HG03103 (cell line): ENCODE results near the gene MACROD1.

Source experiments
- ATAC-seq: cut with Tn5 transposase; IDR thresholded peaks from one replicate; pipeline ENCODE4 v1.9.1; 2021; ENCODE audit warnings: low read depth; ENCODE audit not compliant: unreplicated experiment

MACROD1 gene

DNA sequence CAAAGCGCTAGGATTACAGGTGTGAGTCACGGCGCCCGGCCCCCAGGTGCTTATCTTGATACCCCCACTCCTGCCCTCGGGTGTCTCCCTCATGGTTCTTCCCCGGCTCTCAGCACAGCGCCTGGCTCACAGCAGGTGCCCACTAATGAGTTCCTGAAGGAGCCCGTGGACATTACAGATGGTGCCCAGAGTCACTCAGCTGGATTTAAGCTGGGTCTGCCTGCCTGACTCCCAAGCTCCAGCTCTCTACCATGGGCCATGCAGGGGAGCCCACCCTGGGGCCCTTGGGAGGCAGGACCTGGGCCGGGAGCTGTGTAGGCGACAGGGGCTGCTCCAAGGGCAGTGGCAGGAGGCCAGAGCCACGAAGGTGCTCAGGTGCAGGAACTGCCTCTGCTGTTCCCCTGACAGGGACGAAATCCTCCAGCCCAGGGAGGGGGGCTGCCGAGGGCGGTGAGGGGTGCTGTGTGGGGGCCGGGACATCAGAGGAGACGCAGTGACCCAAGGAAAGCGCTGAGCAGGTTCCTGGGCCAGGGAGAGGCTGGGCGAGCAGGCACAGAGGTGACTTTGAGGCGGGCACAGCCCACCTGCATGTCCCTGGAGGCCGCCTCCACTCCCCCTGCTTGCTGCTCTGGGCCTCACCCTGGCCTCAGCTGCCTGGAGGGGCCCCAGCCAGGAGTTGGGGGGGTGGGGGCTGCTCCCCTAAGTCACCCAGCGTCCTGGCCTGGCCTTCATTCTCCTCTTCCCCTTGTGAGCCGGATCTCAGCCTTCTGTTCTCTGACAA is 144.7 kb downstream of the MACROD1 start:
- no peak for ATAC-seq

- no peak for ATAC-seq
Measured at GRCh38 chr11:64019106-64020037, 146.5 kb downstream of the MACROD1 start.

- ATAC-seq: no peak
Measured at GRCh38 chr11:64018310-64018709, 147.6 kb downstream of the MACROD1 start.

DNA sequence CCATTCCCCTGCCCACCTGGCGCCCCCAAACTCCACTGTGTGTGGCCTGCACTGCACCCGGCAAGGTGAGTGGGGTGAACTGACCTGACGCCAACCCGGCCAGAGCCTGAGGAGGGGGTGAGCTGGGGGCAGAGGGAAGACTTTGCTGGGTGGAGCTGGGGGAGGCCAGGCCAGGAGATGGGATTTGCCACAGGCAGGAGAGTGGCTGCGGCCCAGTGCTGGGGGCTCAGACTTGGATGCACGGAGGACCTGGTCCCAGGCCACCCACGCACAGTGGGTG is 148.0 kb downstream of the MACROD1 start:
- ATAC-seq: no peak

DNA sequence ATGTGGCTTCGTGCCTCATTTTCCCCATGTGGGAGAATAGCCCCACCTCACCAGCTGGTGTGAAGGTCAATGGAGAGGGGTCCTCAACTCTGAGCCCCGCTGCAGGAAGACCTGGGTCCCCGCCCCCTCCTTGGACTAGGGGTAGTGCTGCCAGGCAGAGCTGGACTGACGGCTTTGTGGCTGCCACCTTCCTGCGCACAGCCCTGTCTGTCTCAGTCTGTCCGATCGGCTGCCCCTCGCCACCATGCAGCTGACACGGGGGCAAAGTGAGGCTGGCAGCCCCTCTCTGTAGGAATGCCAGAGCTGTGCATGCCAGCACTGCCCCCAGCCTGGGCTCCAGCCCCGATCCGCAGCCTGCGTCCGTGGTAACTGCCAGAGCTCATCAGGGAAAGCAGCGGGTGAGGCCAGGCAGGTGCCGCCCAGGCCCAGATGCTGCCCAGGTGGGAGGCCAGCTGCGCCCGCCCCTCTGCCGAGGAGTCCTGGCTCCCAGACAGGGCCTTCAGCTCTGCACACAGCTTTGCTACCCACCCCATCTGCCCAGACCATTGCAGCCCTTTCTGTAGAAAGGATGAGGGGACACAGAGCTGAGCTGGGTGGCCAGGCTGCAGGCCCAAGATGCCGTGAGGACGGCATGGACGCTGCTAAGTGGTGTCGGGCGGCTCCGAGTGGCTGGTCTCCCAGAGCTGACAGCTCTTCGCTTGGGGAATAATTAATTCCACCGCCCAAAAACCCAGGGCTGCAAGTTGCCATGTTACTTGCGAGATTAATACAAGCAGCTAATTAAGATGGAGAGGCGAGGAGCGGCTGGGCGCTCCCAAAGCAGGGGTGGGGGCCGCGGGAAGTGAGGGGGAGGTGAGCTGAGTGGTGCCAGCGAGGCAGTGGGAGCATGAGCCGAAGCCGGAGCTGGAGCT is 149.7 kb downstream of the MACROD1 start:
- ATAC-seq: no peak

DNA sequence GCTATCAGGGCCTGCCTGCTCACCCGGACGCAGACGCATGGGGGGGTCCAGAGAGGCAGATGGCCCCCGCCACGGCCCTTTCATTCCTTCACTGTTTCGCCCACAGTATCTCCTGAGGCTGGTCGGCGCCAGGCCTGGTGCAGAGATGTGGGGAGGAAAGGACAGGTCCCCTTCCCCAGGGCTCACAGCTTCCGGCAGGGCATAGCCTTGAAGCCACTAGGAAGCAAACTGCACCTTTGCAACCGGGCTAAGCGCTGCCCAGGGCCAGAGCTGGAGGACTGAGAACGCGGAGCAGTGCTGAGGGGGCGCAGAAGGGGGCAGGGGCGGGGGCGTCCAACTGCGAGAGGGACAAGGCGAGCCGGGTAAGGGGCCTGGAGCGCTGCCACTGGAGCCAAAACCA is 150.4 kb downstream of the MACROD1 start:
- no peak for ATAC-seq

- no peak for ATAC-seq
Measured at GRCh38 chr11:64014356-64014755, 151.6 kb downstream of the MACROD1 start.

DNA sequence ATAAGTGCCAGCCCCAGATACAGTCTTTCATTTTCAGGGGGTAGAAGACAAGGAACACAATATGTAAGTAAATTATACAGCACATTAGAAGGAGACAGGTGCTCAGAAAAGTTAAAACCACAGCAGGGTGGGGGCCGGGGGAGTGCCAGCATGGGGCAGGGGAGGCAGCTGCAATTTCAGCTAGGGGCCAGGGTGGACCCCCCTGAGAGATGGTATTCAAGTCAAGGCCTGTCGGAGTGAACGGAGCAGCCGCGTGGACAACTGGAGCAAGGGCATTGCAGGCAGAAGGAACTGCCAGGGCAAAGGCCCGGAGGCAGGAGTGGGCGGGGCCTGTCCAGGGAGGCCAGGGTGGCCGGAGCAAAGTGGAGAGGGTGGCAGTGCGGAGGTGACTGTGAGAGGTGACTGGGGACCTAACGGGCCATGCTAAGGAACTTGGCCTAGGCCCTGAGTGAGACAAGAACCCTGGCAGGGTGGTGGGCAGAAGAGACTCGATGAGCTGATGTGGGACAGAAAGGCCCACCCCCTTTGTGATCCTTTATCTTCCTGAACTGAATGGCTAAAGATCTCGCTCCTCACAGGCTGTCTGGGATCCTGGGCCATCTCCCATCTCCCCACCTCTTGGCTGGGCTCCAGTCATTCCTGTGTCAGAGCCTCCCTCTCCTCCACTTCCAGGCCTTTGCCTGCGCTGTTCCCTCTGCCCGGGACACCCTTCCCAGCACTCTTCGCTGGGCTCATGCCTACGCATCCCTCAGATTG is 152.6 kb downstream of the MACROD1 start:
- no peak for ATAC-seq

DNA sequence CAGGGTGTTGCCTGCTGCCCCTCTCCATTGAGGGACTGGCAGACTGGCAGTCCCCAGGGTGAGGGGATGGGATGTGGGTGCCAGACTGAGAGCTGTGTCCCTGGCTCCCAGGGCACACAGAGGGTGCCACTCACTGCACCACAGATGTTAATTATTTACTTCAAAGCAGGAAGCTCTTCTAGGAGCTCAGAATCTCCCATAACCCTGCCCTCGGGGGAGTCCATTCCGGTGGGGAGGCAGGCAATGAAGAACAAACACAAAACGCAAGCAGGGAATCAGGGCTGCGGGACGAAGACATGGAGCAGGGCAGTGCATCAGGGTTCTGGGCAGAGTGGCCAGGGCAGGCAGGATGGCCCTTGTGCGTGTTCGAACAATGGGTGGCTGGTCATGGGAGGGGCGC is 154.5 kb downstream of the MACROD1 start:
- no peak for ATAC-seq

- no peak for ATAC-seq
Measured at GRCh38 chr11:64010783-64011182, 155.1 kb downstream of the MACROD1 start.

DNA sequence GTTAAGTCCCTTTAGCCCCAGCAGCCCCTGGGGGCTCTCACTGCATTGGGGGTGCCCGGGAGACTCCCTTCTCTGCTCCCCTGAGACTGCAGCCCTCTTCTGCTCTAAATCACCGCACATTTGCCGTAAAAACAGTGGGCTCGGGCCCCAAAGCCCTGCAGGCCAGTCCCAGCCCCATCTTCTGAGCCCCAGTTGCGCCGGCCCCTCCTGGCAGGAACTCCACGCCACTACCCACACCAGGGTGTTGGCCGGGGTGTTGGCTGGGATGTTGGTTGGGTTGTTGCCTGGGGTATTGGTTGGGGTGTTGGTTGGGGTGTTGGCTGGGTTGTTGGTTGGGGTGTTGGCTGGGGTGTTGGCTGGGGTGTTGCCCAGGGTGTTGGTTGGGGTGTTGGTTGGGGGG is 156.2 kb downstream of the MACROD1 start:
- no peak for ATAC-seq

- ATAC-seq: no peak
Measured at GRCh38 chr11:64008914-64009633, 156.8 kb downstream of the MACROD1 start.

- ATAC-seq: no peak
Measured at GRCh38 chr11:64008283-64008913, 157.5 kb downstream of the MACROD1 start.

- no peak for ATAC-seq
Measured at GRCh38 chr11:64007629-64008282, 158.2 kb downstream of the MACROD1 start.

GRCh38 chr11:64007160-64007628 is 158.7 kb downstream of the MACROD1 start:
- ATAC-seq: no peak

- ATAC-seq: no peak
Measured at GRCh38 chr11:64006398-64006797, 159.5 kb downstream of the MACROD1 start.

DNA sequence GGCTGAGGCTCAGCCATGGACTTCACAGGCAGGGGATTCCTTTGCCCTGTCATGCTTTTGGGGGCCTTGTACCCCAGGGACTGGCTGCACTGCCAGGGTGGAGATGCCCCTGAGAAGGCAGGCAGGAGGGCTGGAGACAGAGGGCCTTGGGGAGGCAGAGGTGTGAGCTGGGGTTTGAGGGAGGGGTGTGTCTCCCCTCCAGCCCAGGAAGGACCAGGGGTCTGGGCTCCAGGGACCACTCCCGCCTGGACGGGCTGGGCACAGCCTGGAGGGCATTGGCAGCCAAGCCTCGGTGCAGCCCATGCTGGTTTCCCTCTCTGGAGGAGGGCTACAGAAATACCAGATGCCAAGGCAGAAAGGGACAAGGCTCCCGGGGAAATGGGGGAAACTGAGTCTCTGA is 160.2 kb downstream of the MACROD1 start:
- no peak for ATAC-seq

DNA sequence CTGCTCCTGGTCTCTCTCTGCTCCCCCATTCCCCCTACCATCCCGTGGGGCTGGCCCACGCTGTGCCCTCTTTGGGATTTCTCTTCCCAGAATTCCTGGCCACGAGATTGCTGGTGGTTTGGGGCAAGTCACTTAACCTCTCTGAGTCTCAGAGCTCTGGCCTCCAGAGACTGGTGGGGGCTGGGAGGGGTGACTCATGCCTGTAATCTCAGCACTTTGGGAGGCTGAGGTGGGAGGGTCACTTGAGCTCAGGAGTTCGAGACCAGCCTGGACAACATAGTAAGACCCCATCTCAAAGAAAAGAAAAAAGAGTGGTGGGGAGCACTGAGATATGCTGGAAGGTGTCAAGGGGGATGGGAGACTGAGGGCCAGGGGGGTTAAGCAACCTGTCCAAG is 161.3 kb downstream of the MACROD1 start:
- no peak for ATAC-seq
